ENCODE data around the gene LYZL4.

LYZL4 gene

GRCh38 chr3:42408156-42408555 lies 2.3 kb downstream of the LYZL4 start:
- DNase-seq (ENCODE audit: extremely low read depth, low read depth) = no peak
- no peak for TF ChIP-seq CTCF (IDR thresholded peaks at IDR 0.05; ENCODE audit: low read depth, low read length)

- DNase-seq (ENCODE audit: extremely low read depth, low read depth) = no peak
- TF ChIP-seq CTCF (IDR thresholded peaks at IDR 0.05; ENCODE audit: low read depth, low read length) = no peak
Observed at GRCh38 chr3:42406727-42407450, 3.5 kb downstream of the LYZL4 start.

- DNase-seq (ENCODE audit: extremely low read depth, low read depth) = no peak
- TF ChIP-seq CTCF (IDR thresholded peaks at IDR 0.05; ENCODE audit: low read depth, low read length) = no peak
Observed at GRCh38 chr3:42405857-42406256, 4.6 kb downstream of the LYZL4 start.

GRCh38 chr3:42403737-42404136 lies 6.7 kb downstream of the LYZL4 start:
- no peak for TF ChIP-seq CTCF (IDR thresholded peaks at IDR 0.05; ENCODE audit: low read depth, low read length)
- no peak for DNase-seq (ENCODE audit: extremely low read depth, low read depth)

- no peak for TF ChIP-seq CTCF (IDR thresholded peaks at IDR 0.05; ENCODE audit: low read depth, low read length)
- no peak for DNase-seq (ENCODE audit: extremely low read depth, low read depth)
Observed at GRCh38 chr3:42402394-42403096, 7.9 kb downstream of the LYZL4 start.

GRCh38 chr3:42398080-42398479 lies 12.3 kb downstream of the LYZL4 start:
- no peak for DNase-seq (ENCODE audit: extremely low read depth, low read depth)
- TF ChIP-seq CTCF (IDR thresholded peaks at IDR 0.05; ENCODE audit: low read depth, low read length) = no peak

GRCh38 chr3:42397644-42398043 lies 12.8 kb downstream of the LYZL4 start:
- DNase-seq (ENCODE audit: extremely low read depth, low read depth) = no peak
- TF ChIP-seq CTCF (IDR thresholded peaks at IDR 0.05; ENCODE audit: low read depth, low read length) = no peak

Measured in AG09319 (cell line).